ENCODE results near the gene LAD1. TPM values are rescaled to one million over a fixed set of nuclear protein-coding genes. Genes with fewer than 3 reads are reported as not detected.

LAD1 gene
- total and polyA plus RNA-seq, 2 of the 13 experiments (the other 11 are each of a cell fraction or from before 2014, with no cell fraction given), result 10.8 to 65.6 TPM

DNA sequence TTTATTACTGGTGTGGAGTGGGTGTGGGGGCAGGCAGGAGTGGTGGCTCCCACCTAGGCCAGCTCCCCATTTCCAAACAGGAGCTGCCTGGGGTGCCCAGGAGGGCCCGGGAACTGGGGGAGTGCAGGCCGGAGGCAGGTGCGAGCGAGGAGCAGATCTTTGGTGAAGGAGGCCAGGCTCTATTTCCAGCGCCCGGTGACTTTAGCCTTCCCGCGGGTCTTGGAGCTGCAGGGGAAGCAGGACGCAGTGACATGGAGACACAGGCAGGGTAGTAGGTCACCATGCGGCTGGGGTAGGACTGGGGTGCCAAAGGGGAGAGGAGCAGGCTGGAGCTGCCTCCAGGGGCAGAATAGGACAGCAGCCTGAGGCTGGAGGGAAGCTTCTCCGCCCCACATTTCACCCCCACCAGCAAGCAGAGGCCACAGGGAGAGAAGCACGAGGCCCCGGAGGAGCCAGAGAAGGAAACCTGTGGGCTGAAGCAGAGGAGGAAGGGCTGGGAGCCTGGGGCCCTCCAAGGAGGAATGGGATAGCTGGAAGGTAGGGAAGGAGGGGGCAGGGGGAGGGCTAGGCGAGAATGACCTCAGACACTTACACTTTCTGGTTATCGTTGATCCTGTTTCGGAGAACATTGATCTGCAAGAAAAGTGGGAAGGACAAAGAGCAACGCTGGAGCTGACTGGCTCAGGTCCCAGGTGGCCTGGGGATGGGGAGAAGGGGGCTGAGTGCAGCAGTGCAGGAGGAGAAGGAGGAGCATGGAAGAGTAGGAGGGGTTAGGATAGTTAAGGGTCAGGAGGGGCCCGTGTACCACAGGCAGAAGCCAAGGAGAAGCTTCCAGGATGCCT is 39.9 kb downstream of the LAD1 start:
- H3K4me1 ChIP-seq (ENCODE audit: insufficient read depth, low read length), result no peaks in the 10 kb centered on the region
- no peaks in the 10 kb centered on the region for H3K9me3 ChIP-seq (ENCODE audit: low read length)
- no peak for DNase-seq (ENCODE audit: low spot score)
- H4K20me1 ChIP-seq (ENCODE audit: insufficient read depth, low read length), result no peaks in the 10 kb centered on the region
- no peak for ATAC-seq
- ChIA-PET CTCF (ENCODE audit: low intra/inter-chr PET ratio, low total read pairs) (interaction anchor here (2.8 kb wide), 1 partner anchor 105 kb away, joined by 37 read pairs; no protein-coding TSS in a partner anchor), POLR2A (no interaction called here)
- peaks cover 4 to 42% of the 10 kb centered on the region in 2 experiments for H3K27me3 ChIP-seq (ENCODE audit: control insufficient read depth in 1 of 2, insufficient read depth in 2 of 2, low read length in 2 of 2)
- H3K9ac ChIP-seq (ENCODE audit: insufficient read depth, low read depth, low read length), result no peak overlapping the region
- no peaks in the 10 kb centered on the region for H3K36me3 ChIP-seq (replicated peaks in 1 of 2; ENCODE audit: control insufficient read depth in 1 of 2, insufficient read depth in 2 of 2, low read length in 2 of 2)
- no peak overlapping the region for H3K27ac ChIP-seq (ENCODE audit: extremely low read length, insufficient read depth, low read length)
- in situ Hi-C loops (cut with HindIII; ENCODE audit: extremely low pct_ligation_motif_present, low pct_unique_long_range_greater_than_20kb) (no loop called here), intact Hi-C loops (cut with micrococcal nuclease; ENCODE audit: unreplicated experiment) (no loop called here)
- H3K4me2 ChIP-seq (ENCODE audit: low read depth, low read length), result no peak overlapping the region
- BruUV-seq (replicated peaks), result no TSS peak
- no peak overlapping the region for H2AFZ ChIP-seq (ENCODE audit: low read length)
- no peak for FAIRE-seq
- no peaks in the 10 kb centered on the region for H3K79me2 ChIP-seq (ENCODE audit: insufficient read depth, low read length)
- no peak overlapping the region for H3K4me3 ChIP-seq (replicated peaks in 1 of 3; ENCODE audit: insufficient read depth in 1 of 3, low read depth in 2 of 3, low read length in 3 of 3)
- WGBS (ENCODE audit: low lambda C conversion rate), result 21% methylated on average over 13 of the region's 18 CpGs
- TF ChIP-seq SRSF1 (optimal IDR thresholded peaks at IDR 0.05; ENCODE audit: low read depth, low read length), result no peak
- TF ChIP-seq, protein P1, sequence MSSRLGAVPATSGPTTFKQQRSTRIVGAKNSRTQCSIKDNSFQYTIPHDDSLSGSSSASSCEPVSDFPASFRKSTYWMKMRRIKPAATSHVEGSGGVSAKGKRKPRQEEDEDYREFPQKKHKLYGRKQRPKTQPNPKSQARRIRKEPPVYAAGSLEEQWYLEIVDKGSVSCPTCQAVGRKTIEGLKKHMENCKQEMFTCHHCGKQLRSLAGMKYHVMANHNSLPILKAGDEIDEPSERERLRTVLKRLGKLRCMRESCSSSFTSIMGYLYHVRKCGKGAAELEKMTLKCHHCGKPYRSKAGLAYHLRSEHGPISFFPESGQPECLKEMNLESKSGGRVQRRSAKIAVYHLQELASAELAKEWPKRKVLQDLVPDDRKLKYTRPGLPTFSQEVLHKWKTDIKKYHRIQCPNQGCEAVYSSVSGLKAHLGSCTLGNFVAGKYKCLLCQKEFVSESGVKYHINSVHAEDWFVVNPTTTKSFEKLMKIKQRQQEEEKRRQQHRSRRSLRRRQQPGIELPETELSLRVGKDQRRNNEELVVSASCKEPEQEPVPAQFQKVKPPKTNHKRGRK (CRISPR knock-in tag; IDR thresholded peaks at IDR 0.05), result no peak
- TF ChIP-seq SIN3B (IDR thresholded peaks at IDR 0.05; ENCODE audit: low read length), result no peak
- TF ChIP-seq, protein P2, sequence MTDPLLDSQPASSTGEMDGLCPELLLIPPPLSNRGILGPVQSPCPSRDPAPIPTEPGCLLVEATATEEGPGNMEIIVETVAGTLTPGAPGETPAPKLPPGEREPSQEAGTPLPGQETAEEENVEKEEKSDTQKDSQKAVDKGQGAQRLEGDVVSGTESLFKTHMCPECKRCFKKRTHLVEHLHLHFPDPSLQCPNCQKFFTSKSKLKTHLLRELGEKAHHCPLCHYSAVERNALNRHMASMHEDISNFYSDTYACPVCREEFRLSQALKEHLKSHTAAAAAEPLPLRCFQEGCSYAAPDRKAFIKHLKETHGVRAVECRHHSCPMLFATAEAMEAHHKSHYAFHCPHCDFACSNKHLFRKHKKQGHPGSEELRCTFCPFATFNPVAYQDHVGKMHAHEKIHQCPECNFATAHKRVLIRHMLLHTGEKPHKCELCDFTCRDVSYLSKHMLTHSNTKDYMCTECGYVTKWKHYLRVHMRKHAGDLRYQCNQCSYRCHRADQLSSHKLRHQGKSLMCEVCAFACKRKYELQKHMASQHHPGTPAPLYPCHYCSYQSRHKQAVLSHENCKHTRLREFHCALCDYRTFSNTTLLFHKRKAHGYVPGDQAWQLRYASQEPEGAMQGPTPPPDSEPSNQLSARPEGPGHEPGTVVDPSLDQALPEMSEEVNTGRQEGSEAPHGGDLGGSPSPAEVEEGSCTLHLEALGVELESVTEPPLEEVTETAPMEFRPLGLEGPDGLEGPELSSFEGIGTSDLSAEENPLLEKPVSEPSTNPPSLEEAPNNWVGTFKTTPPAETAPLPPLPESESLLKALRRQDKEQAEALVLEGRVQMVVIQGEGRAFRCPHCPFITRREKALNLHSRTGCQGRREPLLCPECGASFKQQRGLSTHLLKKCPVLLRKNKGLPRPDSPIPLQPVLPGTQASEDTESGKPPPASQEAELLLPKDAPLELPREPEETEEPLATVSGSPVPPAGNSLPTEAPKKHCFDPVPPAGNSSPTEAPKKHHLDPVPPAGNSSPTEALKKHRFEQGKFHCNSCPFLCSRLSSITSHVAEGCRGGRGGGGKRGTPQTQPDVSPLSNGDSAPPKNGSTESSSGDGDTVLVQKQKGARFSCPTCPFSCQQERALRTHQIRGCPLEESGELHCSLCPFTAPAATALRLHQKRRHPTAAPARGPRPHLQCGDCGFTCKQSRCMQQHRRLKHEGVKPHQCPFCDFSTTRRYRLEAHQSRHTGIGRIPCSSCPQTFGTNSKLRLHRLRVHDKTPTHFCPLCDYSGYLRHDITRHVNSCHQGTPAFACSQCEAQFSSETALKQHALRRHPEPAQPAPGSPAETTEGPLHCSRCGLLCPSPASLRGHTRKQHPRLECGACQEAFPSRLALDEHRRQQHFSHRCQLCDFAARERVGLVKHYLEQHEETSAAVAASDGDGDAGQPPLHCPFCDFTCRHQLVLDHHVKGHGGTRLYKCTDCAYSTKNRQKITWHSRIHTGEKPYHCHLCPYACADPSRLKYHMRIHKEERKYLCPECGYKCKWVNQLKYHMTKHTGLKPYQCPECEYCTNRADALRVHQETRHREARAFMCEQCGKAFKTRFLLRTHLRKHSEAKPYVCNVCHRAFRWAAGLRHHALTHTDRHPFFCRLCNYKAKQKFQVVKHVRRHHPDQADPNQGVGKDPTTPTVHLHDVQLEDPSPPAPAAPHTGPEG (CRISPR knock-in tag; IDR thresholded peaks at IDR 0.05), result no peak
- TF ChIP-seq, protein P3, sequence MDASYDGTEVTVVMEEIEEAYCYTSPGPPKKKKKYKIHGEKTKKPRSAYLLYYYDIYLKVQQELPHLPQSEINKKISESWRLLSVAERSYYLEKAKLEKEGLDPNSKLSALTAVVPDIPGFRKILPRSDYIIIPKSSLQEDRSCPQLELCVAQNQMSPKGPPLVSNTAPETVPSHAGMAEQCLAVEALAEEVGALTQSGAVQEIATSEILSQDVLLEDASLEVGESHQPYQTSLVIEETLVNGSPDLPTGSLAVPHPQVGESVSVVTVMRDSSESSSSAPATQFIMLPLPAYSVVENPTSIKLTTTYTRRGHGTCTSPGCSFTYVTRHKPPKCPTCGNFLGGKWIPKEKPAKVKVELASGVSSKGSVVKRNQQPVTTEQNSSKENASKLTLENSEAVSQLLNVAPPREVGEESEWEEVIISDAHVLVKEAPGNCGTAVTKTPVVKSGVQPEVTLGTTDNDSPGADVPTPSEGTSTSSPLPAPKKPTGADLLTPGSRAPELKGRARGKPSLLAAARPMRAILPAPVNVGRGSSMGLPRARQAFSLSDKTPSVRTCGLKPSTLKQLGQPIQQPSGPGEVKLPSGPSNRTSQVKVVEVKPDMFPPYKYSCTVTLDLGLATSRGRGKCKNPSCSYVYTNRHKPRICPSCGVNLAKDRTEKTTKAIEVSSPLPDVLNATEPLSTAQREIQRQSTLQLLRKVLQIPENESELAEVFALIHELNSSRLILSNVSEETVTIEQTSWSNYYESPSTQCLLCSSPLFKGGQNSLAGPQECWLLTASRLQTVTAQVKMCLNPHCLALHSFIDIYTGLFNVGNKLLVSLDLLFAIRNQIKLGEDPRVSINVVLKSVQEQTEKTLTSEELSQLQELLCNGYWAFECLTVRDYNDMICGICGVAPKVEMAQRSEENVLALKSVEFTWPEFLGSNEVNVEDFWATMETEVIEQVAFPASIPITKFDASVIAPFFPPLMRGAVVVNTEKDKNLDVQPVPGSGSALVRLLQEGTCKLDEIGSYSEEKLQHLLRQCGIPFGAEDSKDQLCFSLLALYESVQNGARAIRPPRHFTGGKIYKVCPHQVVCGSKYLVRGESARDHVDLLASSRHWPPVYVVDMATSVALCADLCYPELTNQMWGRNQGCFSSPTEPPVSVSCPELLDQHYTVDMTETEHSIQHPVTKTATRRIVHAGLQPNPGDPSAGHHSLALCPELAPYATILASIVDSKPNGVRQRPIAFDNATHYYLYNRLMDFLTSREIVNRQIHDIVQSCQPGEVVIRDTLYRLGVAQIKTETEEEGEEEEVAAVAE (CRISPR knock-in tag; IDR thresholded peaks at IDR 0.05; ENCODE audit: borderline replicate concordance), result no peak
- TF ChIP-seq ZNF354B (CRISPR knock-in tag; IDR thresholded peaks at IDR 0.05), result no peak
- no peak for TF ChIP-seq FOXC1 (CRISPR knock-in tag; IDR thresholded peaks at IDR 0.05; ENCODE audit: borderline replicate concordance)
- TF ChIP-seq ZNF713 (CRISPR knock-in tag; IDR thresholded peaks at IDR 0.05), result no peak
- TF ChIP-seq, protein P4, sequence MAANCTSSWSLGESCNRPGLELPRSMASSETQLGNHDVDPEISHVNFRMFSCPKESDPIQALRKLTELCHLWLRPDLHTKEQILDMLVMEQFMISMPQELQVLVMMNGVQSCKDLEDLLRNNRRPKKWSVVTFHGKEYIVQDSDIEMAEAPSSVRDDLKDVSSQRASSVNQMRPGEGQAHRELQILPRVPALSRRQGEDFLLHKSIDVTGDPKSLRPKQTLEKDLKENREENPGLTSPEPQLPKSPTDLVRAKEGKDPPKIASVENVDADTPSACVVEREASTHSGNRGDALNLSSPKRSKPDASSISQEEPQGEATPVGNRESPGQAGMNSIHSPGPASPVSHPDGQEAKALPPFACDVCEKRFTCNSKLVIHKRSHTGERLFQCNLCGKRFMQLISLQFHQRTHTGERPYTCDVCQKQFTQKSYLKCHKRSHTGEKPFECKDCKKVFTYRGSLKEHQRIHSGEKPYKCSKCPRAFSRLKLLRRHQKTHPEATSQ (CRISPR knock-in tag; IDR thresholded peaks at IDR 0.05; ENCODE audit: borderline replicate concordance), result no peak

Measured in HepG2 (cell line).